Neutrophil (primary cell): ENCODE measurements around the gene ATAD3C.

Experiments
- H3K27ac ChIP-seq: fragments of 200-600 bp; sonication (generic); 2 replicates; pipeline ENCODE4 v1.5.1; 2016; ENCODE audit warnings: mild to moderate bottlenecking, moderate library complexity
- H3K27me3 ChIP-seq: fragments of 200-600 bp; sonication (generic); 2 replicates; pipeline ENCODE4 v1.6.0; 2016; ENCODE audit warnings: mild to moderate bottlenecking
- H3K36me3 ChIP-seq: fragments of 200-600 bp; sonication (generic); 2 replicates; pipeline ENCODE4 v1.5.1; 2017
- H3K4me1 ChIP-seq, 2 experiments: fragments of 200-600 bp in 1 of 2; sonication (generic) in 1 of 2; 1 replicate in 1 of 2; 2 replicates in 1 of 2; pipeline versions ENCODE4 v1.5.1 to v1.6.1; 2013 to 2016; ENCODE audit warnings: low read depth in 1 of 2, low read length in 1 of 2, mild to moderate bottlenecking in 1 of 2, moderate library complexity in 1 of 2; ENCODE audit not compliant: control insufficient read depth in 1 of 2, insufficient read depth in 1 of 2
- H3K4me3 ChIP-seq, 2 experiments: fragments of 200-600 bp in 1 of 2; sonication (generic) in 1 of 2; 1 replicate in 1 of 2; 2 replicates in 1 of 2; pipeline ENCODE4 v1.5.1; 2013 to 2016; ENCODE audit warnings: low read depth in 1 of 2, low read length in 1 of 2, mild to moderate bottlenecking in 1 of 2, moderate library complexity in 1 of 2
- H3K9me3 ChIP-seq: fragments of 200-600 bp; sonication (generic); 2 replicates; pipeline ENCODE4 v1.5.1; 2016
- TF ChIP-seq, protein P1 (sequence below): fragments of 200-600 bp; sonication (generic); IDR thresholded peaks from 2 replicates; pipeline ENCODE4 v1.5.1; 2016; ENCODE audit warnings: antibody characterized with exemption

ATAD3C gene

DNA sequence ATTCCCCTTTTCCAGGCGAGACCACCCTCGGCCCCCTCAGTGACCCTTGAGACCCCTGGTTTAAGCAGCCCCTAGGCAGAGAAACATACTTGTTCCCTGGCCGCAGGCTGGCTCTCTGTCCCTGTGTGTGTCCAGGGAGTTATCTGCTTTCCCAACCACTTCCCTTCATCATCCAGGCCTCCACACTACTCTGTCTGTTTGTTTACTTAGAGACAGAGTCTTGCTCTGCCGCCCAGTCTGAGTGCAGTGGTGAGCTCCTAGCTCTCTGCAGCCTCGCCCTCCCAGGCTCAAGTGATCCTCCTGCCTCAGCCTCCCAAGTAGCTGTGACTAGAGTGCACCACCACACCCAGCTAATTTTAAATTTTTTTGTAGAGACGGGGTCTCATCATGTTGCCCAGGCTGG is 19.8 kb upstream of the ATAD3C start:
- Histone ChIP-seq H3K36me3 (no peaks in the 10 kb centered on the region), H3K4me3 (no peak overlapping the region), H3K9me3 (no peaks in the 10 kb centered on the region), H3K4me1 (no peaks in the 10 kb centered on the region), H3K27me3 (peaks cover 100% of the 10 kb centered on the region), H3K27ac (no peak overlapping the region)
- TF ChIP-seq, protein P1, sequence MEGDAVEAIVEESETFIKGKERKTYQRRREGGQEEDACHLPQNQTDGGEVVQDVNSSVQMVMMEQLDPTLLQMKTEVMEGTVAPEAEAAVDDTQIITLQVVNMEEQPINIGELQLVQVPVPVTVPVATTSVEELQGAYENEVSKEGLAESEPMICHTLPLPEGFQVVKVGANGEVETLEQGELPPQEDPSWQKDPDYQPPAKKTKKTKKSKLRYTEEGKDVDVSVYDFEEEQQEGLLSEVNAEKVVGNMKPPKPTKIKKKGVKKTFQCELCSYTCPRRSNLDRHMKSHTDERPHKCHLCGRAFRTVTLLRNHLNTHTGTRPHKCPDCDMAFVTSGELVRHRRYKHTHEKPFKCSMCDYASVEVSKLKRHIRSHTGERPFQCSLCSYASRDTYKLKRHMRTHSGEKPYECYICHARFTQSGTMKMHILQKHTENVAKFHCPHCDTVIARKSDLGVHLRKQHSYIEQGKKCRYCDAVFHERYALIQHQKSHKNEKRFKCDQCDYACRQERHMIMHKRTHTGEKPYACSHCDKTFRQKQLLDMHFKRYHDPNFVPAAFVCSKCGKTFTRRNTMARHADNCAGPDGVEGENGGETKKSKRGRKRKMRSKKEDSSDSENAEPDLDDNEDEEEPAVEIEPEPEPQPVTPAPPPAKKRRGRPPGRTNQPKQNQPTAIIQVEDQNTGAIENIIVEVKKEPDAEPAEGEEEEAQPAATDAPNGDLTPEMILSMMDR, result no peak

- no peak overlapping the region for H3K27ac ChIP-seq
- TF ChIP-seq, protein P1, result no peak
These were observed 19.1 kb upstream of the ATAD3C start for GRCh38 chr1:1430114-1430982.

DNA sequence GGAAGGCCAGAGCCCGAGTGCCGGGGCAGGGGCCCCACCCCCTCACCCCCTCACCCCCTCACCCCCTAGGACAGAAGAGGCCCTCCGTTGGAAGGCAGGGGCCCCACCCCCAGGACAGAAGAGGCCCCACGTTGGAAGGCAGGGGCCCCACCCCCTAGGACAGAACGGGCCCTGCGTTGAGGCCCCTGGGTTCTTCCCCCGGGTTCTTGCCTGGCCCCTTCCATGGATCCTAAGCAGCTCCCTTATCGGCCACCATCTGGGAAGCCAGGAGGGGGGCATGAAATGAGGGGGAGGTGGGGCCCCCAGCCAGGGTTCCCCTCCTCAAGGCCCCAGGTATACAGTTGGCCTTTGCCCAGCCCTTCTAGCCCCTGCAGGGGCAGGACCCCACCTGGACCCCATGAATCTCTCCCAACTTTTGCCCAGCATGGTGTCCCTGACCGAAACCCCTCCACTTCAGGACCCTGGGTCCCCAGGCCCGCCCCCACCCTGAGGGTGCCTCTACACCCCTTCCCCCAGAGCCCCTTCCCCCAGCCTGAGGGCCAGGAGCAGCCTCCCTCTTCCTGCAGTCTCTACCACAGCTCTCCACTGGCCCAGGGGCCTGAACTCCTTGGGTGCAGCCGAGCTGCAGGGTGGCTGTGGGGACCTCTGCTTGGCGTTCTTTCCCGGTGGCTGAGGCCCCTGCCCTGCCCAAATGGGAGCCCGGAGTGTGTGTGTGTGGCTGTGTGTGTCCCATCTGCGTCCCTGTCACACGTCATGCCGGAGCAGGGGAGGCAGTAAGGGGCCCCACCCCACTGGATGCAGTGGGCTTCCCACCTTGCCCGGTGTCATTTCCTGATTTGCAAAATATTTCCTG is 18.3 kb upstream of the ATAD3C start:
- Histone ChIP-seq H3K4me3 (no peak overlapping the region), H3K27ac (no peak overlapping the region)

More at GRCh38 chr1:1430114-1430982, 19.1 kb upstream of the ATAD3C start:
- H3K4me1 ChIP-seq, result peaks cover 0 to 3% of the 10 kb centered on the region in 2 experiments
- H3K36me3 ChIP-seq, result no peaks in the 10 kb centered on the region
- no peaks in the 10 kb centered on the region for H3K9me3 ChIP-seq
- H3K4me3 ChIP-seq, result no peak overlapping the region
- peaks cover 100% of the 10 kb centered on the region for H3K27me3 ChIP-seq

DNA sequence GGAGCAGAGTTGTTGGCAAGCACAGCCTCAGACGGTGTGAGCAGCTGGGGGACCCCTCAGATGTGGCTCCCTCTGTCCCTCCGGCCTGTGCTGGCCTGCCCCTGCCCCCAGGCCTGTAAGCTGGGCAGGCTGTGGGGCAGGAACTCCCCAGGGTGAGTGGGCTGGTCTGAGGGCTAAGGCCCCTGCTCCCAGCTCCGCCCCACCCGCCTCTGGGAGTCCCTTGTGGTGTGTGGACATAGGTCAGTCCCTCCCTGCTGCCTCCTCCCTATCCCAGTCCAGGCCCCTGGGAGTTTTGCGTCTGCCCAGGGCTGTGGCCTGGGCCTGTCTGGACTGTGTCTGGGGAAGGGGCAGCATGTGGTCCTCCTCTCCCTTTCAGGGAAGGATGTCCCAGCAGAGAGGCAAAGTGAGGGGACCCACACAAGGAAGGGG is 17.6 kb upstream of the ATAD3C start:
- no peaks in the 10 kb centered on the region for H3K9me3 ChIP-seq
- H3K27ac ChIP-seq, result no peak overlapping the region
- H3K4me1 ChIP-seq, result peaks cover 6 to 11% of the 10 kb centered on the region in 2 experiments
- no peak overlapping the region for H3K4me3 ChIP-seq
- peaks cover 100% of the 10 kb centered on the region for H3K27me3 ChIP-seq
- TF ChIP-seq, protein P1, result no peak
- no peaks in the 10 kb centered on the region for H3K36me3 ChIP-seq

More for the DNA sequence above, 18.3 kb upstream of the ATAD3C start:
- Histone ChIP-seq H3K27me3 (peaks cover 100% of the 10 kb centered on the region), H3K9me3 (no peaks in the 10 kb centered on the region), H3K4me1 (peaks cover 4 to 9% of the 10 kb centered on the region in 2 experiments), H3K36me3 (no peaks in the 10 kb centered on the region)
- TF ChIP-seq, protein P1, result no peak

- Histone ChIP-seq H3K9me3 (no peaks in the 10 kb centered on the region), H3K4me3 (no peak overlapping the region), H3K27ac (no peak overlapping the region), H3K36me3 (no peaks in the 10 kb centered on the region), H3K4me1 (peaks cover 6 to 11% of the 10 kb centered on the region in 2 experiments), H3K27me3 (peaks cover 100% of the 10 kb centered on the region)
- TF ChIP-seq, protein P1, result no peak
These were observed 17.1 kb upstream of the ATAD3C start for GRCh38 chr1:1432274-1432950.
